ENCODE results near the gene SERPINB3. TPM values are rescaled to one million over a fixed set of nuclear protein-coding genes. Genes with fewer than 3 reads are reported as not detected.

Gene SERPINB3
- total and polyA plus RNA-seq, 2 experiments from 2014 or later: 0.27 to 0.59 TPM

- H3K9me3 Mint-ChIP-seq: no peaks in the 10 kb centered on the region
- H3K36me3 Mint-ChIP-seq (ENCODE audit: low read depth): no peaks in the 10 kb centered on the region
- peaks cover 22% of the 10 kb centered on the region for H3K4me1 ChIP-seq (ENCODE audit: insufficient read depth)
- no peak overlapping the region for H2AFZ ChIP-seq
- no peak overlapping the region for H3K4me3 ChIP-seq
- 0 out of 2 replicates have a peak, but pooled peaks cover 19% of the 10 kb centered on the region for H3K9me2 ChIP-seq (ENCODE audit: insufficient read depth)
- ATAC-seq (no peak), DNase-seq (ENCODE audit: low spot score) (no peak)
- no peaks in the 10 kb centered on the region for H3K27me3 Mint-ChIP-seq (ENCODE audit: insufficient read depth, low read depth, poor library complexity)
- H3K4me3 Mint-ChIP-seq: no peak overlapping the region
- TF ChIP-seq EZH2 (IDR thresholded peaks at IDR 0.05; ENCODE audit: low read depth, unreplicated experiment): no peak
- TF ChIP-seq STAT1 (IDR thresholded peaks at IDR 0.05; ENCODE audit: unreplicated experiment): no peak
- TF ChIP-seq POLR2AphosphoS5 (IDR thresholded peaks at IDR 0.05; ENCODE audit: low read depth): no peak
- no peak for TF ChIP-seq ZNF462 (CRISPR knock-in tag; IDR thresholded peaks at IDR 0.05)
- TF ChIP-seq ZNF331 (CRISPR knock-in tag; IDR thresholded peaks at IDR 0.05; ENCODE audit: low read depth): no peak
- TF ChIP-seq CREB1 (CRISPR knock-in tag; IDR thresholded peaks at IDR 0.05; ENCODE audit: low read depth): no peak
- no peak for TF ChIP-seq NANOG (IDR thresholded peaks at IDR 0.05; ENCODE audit: borderline replicate concordance)
- no peak for TF ChIP-seq JUNB (IDR thresholded peaks at IDR 0.05; ENCODE audit: unreplicated experiment)
- no peak for TF ChIP-seq ETS1 (IDR thresholded peaks at IDR 0.05)
- no peak for TF ChIP-seq CTCF (conservative IDR thresholded peaks at IDR 0.05; ENCODE audit: low read depth in 2 of 2)
- no peak for TF ChIP-seq ZNF114 (CRISPR knock-in tag; IDR thresholded peaks at IDR 0.05)
- no peak for TF ChIP-seq REST (IDR thresholded peaks at IDR 0.05; ENCODE audit: unreplicated experiment)
- no peak for TF ChIP-seq EZH2phosphoT487 (IDR thresholded peaks at IDR 0.05; ENCODE audit: unreplicated experiment)
- H3K36me3 ChIP-seq (ENCODE audit: insufficient read depth): no peaks in the 10 kb centered on the region
- no peaks in the 10 kb centered on the region for H3F3A ChIP-seq (replicated peaks; ENCODE audit: low read depth)
- H3K27ac ChIP-seq (ENCODE audit: low read depth): no peak overlapping the region
- no peaks in the 10 kb centered on the region for H4K20me1 ChIP-seq (replicated peaks; ENCODE audit: insufficient read depth)
- no peaks in the 10 kb centered on the region for H3K79me2 ChIP-seq (replicated peaks; ENCODE audit: insufficient read depth)
- peaks cover 23% of the 10 kb centered on the region for H3K4me1 Mint-ChIP-seq
- H3K4me2 ChIP-seq: no peak overlapping the region
- no peaks in the 10 kb centered on the region for H3K27me3 ChIP-seq (ENCODE audit: insufficient read depth)
- H3K27ac Mint-ChIP-seq: no peak overlapping the region
Observed at GRCh38 chr18:63646936-63647335, 14.8 kb downstream of the SERPINB3 start.

All from GM23338 (cell line).